Activated naive CD4-positive, alpha-beta T cell treated with anti-CD3 and anti-CD28 coated beads, Interleukin-2, amount 50 U/mL, for 24 hours (primary cell): ENCODE results near the gene TACC2.

Experiments used
- H3K27ac Mint-ChIP-seq: one replicate; pipeline ENCODE4 v1.8.0; 2021; ENCODE audit warnings: mild to moderate bottlenecking, mixed read lengths
- H3K27me3 Mint-ChIP-seq: one replicate; pipeline ENCODE4 v1.8.0; 2021; ENCODE audit warnings: mixed read lengths
- H3K36me3 Mint-ChIP-seq: one replicate; pipeline ENCODE4 v1.8.0; 2021; ENCODE audit warnings: mixed read lengths
- H3K4me1 Mint-ChIP-seq: one replicate; pipeline ENCODE4 v1.8.0; 2021; ENCODE audit warnings: mixed read lengths
- H3K4me3 Mint-ChIP-seq: one replicate; pipeline ENCODE4 v1.8.0; 2021; ENCODE audit warnings: mild to moderate bottlenecking, mixed read lengths
- H3K9me3 Mint-ChIP-seq: one replicate; pipeline ENCODE4 v1.8.0; 2021; ENCODE audit warnings: mixed read lengths

Gene TACC2

DNA sequence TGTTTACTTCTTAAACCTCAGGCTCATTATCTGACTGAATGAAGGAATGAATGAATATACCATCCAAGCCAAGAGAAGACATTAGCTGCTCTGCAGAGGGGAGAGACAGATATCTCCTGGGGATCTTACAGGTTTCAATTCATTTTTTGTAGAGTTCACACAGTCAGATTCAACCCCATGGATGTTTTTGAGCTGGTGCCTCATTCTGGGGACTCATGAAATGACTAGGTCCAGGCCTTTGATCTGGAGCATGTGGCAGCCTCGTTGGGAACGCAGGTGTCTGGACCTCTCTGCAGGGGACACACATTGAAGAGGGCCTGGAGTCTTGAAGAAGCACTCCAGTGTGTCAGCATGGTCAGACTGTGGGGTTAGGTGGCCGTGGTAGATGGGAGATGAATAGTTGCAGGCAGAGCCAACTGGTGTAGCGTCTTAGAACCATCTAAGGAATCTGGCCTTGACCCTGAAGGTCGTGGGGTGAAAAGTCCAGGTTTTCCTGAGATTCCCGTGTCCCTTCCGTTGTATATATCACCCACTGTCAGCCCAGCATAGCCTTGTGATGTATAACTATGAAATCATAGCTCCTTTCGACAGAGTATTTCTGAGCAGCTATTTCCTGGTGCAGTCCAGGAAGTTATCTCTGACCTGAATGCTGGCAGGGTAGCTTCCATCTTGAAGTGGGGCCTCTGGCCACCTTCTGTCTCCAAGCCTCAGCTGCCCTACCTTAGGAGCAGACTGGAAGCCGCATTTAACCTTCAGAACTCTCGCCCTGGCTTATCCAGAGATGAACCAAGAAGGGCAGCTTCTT, 304.4 kb downstream of the TACC2 start:
- Mint-ChIP-seq H3K4me1 (peaks cover 5% of the 10 kb centered on the region), H3K27ac (no peak overlapping the region), H3K9me3 (no peaks in the 10 kb centered on the region), H3K4me3 (no peak overlapping the region), H3K36me3 (no peaks in the 10 kb centered on the region), H3K27me3 (no peaks in the 10 kb centered on the region)

DNA sequence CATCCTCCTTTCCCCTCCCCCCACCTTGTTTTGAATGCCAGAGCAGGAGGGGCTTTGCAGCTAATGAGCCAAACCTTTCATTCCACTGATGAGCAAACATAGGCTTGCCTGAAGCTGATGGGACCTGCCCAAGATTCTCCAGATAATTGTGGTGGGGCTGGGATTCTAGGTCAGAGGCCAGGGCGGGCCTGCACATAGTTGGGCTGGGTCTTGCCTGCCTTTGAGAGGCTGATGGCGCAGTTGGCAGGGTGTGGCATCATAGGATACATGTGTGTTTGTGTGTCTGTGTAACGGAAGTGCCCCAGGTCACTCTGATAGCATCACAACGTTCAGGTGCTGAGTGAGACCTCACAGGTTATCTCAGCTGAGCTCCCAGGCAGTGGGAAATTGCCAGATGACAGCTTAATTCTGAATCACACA, 305.0 kb downstream of the TACC2 start:
- Mint-ChIP-seq H3K27ac (no peak overlapping the region), H3K4me1 (peaks cover 5% of the 10 kb centered on the region), H3K27me3 (no peaks in the 10 kb centered on the region), H3K4me3 (no peak overlapping the region), H3K9me3 (no peaks in the 10 kb centered on the region), H3K36me3 (no peaks in the 10 kb centered on the region)

DNA sequence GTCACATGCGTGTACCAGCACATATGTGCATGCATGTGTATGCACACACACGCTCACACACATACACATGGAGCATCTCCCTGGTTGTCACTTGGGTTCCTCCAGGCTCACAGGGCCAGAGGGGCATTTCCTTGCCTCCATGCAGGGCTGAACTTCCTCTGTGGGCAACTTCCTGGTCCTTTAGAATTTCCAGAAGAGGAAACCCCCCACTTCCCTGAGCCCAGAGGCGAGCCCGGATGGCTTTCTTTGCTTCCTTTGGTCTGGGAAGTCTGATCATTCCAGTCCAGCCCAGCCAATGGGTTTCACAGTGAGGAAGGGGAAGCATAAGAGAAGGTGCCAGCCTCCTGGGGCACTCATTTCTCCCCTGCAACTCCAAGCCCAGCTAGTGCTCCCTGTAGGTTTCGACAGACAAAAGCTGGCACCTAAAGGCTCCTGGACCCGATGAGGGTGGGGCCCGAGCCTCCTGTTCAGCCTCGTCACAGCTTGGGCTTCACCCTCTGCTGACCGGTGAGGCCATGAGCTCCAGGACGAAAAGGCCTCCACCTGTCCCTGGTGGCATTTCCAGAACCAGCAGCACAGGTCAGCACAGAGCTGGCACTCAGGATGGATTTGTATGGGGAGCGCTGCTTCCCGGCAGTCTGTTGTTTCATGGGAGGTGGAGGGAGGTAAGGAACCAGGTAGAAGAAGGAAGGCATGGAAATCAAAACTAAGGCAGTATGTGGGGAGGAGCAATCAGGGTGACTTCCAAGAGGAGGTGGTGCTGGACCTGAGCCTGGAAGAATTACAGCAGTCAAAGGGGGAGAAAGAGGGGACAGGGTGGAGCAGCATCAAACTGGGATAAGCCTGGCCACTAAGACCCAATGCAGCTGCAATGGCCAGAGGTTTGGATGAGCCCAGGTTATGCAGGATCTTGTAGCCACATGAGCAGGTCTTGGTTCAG, 305.8 kb downstream of the TACC2 start:
- Mint-ChIP-seq H3K36me3 (no peaks in the 10 kb centered on the region), H3K4me1 (peaks cover 9% of the 10 kb centered on the region), H3K9me3 (no peaks in the 10 kb centered on the region), H3K27ac (no peak overlapping the region), H3K4me3 (no peak overlapping the region), H3K27me3 (no peaks in the 10 kb centered on the region)

DNA sequence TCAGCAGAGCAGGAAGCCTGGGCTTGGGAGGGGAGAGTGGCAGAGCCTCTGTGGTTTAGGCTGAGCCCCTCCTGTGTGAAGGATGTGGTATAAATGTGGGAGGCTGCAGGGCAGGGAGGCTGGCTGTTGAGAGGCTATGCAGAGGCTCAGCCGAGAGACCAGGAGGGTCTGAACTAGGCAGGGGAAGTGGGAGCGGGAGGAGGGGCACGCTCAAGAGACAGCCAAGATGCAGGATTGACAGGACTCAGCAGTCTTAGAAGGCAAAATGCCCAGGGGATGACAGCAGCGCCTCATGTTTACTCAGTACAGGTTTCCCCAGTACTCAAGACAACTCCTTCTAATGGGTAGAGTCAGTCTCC, 306.5 kb downstream of the TACC2 start:
- H3K4me3 Mint-ChIP-seq = no peak overlapping the region
- no peaks in the 10 kb centered on the region for H3K27me3 Mint-ChIP-seq
- no peaks in the 10 kb centered on the region for H3K9me3 Mint-ChIP-seq
- no peak overlapping the region for H3K27ac Mint-ChIP-seq
- no peaks in the 10 kb centered on the region for H3K36me3 Mint-ChIP-seq
- H3K4me1 Mint-ChIP-seq = peaks cover 9% of the 10 kb centered on the region

DNA sequence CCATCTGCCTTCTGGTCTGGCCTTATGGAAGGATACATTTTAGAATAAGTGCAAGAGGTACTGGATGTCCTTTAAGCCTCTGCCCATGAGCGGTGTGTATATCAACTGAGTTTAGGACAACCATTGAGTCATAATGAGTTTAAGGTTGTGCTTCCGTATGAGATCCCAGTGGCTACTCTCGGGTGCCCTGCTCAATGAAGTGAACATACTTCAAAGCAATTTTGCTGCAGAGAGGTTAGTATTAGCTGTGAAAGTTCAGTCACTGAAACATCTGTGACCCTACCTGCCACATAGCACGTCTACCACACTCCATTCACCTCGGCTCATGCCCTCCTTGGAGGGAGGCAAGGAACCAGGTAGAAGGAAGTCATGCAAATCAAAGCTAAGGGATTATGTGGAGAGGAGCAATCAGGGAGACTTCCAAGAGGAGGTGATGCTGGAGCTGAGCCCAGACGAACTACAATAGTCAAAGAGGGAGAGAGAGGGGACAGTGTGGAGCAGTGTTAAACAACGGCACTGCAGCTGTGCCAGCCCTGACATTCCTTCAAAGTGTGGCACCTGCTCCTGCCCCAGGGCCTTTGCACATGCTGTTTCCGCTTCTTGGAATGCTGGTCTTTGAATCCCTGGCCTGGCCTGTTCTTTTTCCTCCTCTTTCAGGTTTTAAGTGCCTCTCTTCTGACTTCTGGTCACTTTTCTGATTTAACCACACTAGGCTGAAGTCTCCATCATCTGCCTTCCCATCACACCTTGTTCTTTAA, 307.6 kb downstream of the TACC2 start:
- no peaks in the 10 kb centered on the region for H3K9me3 Mint-ChIP-seq
- no peak overlapping the region for H3K4me3 Mint-ChIP-seq
- no peaks in the 10 kb centered on the region for H3K27me3 Mint-ChIP-seq
- peaks cover 9% of the 10 kb centered on the region for H3K4me1 Mint-ChIP-seq
- H3K36me3 Mint-ChIP-seq = no peaks in the 10 kb centered on the region
- no peak overlapping the region for H3K27ac Mint-ChIP-seq

DNA sequence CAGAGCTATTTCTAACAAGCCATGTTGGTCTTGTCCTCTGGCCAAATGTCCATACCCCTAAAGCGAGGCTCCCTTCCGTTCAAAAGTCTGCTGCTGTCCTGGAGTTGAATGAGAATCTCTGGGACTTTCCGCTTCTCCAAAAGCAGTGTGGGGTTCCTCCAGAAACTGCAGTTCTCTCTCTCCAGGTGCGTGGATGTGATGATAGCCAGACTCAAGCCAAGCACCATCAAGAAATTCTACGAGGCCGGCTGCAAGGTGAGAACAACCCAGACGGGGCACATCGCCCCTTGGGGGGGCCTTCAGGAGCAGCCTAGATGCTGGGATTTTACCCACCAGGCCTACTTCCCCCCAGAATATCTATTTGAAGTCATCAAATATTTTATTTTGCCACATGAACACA, 308.6 kb downstream of the TACC2 start:
- H3K36me3 Mint-ChIP-seq = no peaks in the 10 kb centered on the region
- H3K4me3 Mint-ChIP-seq = no peak overlapping the region
- H3K27me3 Mint-ChIP-seq = no peaks in the 10 kb centered on the region
- H3K27ac Mint-ChIP-seq = no peak overlapping the region
- H3K9me3 Mint-ChIP-seq = no peaks in the 10 kb centered on the region
- peaks cover 9% of the 10 kb centered on the region for H3K4me1 Mint-ChIP-seq

DNA sequence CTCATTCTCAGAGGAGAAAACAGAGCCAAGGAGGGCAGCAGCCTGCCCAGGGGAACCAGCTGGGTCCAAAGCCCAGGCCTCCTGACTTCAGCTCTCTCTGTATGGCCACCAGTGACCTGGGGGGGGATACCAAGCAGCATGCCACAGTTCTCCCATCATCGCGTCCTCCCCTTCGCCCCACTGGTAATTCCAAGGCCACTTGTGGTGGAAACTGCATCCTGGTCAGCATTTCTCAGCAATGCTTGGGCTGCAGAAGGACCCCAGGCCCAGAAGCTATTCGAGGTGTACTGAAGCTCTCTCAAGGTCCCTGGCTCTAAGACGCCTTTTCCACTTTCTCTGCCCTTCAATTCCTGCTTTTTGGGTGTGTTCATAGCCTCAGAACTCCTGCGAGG, 309.2 kb downstream of the TACC2 start:
- Mint-ChIP-seq H3K27me3 (no peaks in the 10 kb centered on the region), H3K9me3 (no peaks in the 10 kb centered on the region), H3K4me3 (no peak overlapping the region), H3K36me3 (no peaks in the 10 kb centered on the region), H3K27ac (no peak overlapping the region), H3K4me1 (peaks cover 9% of the 10 kb centered on the region)

DNA sequence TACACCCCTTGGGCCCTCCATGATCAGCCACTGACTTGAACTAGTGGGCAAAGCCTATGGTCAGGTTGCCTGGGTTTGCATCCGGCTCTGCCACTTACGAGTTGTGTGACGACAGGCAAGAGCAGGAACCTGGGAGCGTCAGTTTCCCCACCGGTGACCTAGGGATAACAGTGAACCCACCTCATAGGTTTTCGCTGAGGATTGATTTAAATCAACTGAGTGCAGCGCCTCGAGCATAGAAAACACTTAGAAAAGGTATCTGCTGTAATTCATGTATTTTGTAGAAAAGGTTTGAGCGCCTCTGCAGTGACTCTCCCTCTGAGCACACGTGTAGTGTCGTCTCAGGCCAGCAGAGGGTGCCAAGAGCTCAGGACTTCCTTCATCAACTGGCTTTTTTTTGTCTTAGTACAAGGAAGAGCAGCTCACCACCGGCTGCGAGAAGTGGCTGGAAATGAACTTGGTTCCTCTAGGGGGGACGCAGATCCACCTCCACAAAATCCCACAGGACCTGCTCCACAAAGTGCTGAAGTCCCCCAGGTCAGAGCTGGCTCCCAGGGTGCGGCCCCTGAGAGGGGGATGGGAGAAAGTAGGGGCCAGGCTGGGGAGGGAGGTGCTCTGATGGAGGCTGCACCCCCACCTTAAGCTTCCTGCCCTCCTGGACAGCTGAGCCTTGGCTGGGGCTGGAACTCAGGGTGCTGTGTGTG, 309.8 kb downstream of the TACC2 start:
- no peaks in the 10 kb centered on the region for H3K36me3 Mint-ChIP-seq
- no peak overlapping the region for H3K27ac Mint-ChIP-seq
- H3K9me3 Mint-ChIP-seq = no peaks in the 10 kb centered on the region
- no peak overlapping the region for H3K4me3 Mint-ChIP-seq
- H3K27me3 Mint-ChIP-seq = no peaks in the 10 kb centered on the region
- peaks cover 9% of the 10 kb centered on the region for H3K4me1 Mint-ChIP-seq

DNA sequence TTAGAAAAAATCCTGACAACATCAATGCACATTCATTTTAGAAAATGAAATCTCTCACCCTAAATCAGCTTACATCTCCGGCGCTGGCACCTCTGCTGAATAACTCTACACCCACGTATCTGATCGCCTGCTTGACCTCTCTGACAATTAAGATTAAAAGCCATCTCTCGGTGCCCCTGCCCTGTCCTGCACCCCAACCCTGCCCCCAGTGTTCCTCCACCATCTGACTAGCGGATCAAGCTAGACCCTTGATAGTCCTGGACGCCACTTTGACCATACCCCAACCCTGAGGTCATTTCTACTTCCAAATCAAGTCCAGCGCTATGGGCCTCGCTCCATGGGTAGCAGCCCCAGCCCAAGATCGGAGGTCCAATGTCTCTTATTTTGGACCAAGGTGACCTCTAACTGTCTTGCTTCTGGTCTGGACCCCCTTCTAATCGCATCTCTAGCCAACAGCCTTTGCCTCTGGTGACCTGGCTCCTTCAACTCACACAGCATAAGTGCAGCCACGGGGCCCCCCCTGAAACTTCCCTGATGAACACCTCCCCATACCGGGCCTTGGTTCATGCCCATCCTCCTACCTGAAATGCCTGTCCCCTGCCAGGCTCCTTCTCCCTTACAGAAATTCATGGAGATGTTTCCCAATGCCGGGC, 310.6 kb downstream of the TACC2 start:
- Mint-ChIP-seq H3K27me3 (no peaks in the 10 kb centered on the region), H3K27ac (no peak overlapping the region), H3K4me1 (peaks cover 9% of the 10 kb centered on the region), H3K36me3 (no peaks in the 10 kb centered on the region), H3K4me3 (no peak overlapping the region), H3K9me3 (no peaks in the 10 kb centered on the region)

DNA sequence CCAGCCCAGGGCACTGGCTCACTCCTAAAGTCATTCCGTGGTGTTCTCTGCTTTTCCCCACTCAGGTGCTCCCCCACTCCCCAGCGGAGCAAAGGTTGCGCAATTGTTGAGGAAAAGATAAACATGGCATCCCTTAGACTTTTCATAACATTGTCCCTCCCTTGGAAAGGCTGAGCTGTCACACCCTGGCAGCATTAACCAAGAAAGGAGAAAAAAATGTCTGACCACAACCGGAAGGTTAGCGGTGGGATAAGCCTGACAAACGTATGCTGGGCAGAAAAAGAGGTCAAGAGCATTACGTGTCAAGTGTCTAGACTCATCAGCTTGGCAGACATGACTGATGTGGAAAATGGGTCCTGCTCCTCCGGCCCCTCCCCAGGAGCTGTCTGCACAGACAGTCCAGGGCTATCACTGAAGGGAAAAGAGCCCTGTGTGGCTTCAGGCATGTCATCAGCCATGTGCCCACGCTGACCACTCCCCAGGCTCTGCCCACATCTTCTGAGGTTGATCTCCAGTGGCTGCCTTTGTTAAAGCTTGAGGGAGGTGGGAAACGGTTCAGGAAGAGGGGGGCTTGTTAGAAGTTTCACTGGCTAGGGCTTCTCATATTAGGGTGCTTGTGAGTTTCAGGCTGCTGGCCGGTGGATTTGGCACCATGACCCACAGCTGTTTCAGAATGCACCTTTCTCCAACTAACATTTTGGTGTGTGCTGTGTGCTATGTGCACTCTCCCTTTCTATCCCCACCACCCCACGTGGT, 312.3 kb downstream of the TACC2 start:
- H3K27me3 Mint-ChIP-seq = no peaks in the 10 kb centered on the region
- no peaks in the 10 kb centered on the region for H3K9me3 Mint-ChIP-seq
- no peaks in the 10 kb centered on the region for H3K36me3 Mint-ChIP-seq

DNA sequence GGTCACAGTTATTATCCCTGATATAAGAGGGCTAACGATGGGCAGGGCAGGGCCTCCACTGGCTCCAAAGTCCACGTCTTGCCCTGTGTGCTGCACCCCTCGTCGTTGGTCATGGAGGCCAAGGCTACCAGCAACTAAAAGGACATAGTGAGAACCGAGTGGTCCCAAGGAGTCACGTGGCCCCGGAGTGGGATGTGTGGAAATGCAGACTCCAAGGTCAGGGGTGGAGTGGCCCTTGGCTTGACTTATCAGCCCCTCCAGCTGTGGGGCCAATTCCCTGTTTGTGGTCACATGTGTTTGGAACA, 312.8 kb downstream of the TACC2 start:
- no peak overlapping the region for H3K4me3 Mint-ChIP-seq
- H3K27me3 Mint-ChIP-seq = no peaks in the 10 kb centered on the region
- peaks cover 3% of the 10 kb centered on the region for H3K4me1 Mint-ChIP-seq
- H3K27ac Mint-ChIP-seq = no peak overlapping the region
- H3K36me3 Mint-ChIP-seq = no peaks in the 10 kb centered on the region
- H3K9me3 Mint-ChIP-seq = no peaks in the 10 kb centered on the region

More for the DNA sequence above, 312.3 kb downstream of the TACC2 start:
- peaks cover 3% of the 10 kb centered on the region for H3K4me1 Mint-ChIP-seq
- no peak overlapping the region for H3K4me3 Mint-ChIP-seq
- no peak overlapping the region for H3K27ac Mint-ChIP-seq

DNA sequence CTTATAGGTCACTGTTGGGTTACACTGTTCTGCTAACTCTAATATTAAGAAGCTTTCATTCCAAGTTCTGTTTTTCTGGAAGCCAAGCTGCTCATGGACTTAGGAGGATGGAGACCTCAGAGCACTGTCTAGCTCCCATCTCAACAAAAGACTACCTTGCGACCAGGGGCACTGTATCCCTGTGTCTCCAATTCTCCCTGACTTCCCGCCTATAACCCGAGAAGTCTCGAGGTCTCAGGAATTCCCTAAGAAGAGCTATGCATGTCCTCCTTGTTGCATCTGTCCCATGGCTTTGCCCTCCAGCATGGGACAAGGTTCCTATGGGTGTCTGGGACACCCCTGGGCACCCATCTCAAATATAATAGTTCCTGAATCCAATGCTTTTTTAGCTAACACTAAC, 313.4 kb downstream of the TACC2 start:
- Mint-ChIP-seq H3K4me3 (no peak overlapping the region), H3K36me3 (no peaks in the 10 kb centered on the region), H3K4me1 (peaks cover 3% of the 10 kb centered on the region), H3K9me3 (no peaks in the 10 kb centered on the region), H3K27ac (no peak overlapping the region), H3K27me3 (no peaks in the 10 kb centered on the region)

DNA sequence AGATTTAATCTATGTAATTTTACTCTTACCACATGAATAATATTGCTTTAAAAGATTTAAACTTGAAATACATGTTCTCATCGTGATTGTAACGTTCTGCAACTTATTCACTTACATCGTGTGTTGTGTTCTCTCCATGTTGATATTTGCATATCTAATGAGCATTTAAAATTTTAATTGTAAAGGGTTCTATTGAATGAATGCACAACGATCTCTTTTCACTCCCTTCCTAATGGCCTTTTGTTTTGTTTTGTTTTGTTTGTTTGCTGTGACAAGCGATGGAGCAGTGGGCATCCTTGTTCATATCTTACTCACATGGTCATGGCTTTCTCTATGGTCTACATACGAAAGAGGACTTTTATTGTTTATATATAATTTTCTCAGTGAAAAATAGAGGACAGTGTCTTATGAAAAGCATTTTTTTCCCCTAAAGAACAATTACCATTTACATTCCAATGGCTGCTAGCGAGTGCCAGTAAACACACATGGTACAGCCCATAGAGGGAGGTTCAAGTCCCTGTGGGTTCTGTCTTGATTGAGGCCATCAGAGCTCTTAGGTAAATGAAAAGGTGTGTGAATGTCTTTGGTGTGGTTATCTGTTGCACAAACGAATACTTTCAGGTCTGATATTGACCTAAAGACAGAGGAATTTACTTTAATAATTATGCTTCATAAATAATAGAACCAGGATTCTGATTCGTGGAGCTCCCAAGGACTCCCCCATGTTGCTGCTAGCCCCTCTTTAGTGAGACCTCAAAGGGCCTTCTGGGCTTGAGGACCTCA, 314.5 kb downstream of the TACC2 start:
- Mint-ChIP-seq H3K4me1 (peaks cover 3% of the 10 kb centered on the region), H3K27me3 (no peaks in the 10 kb centered on the region), H3K36me3 (no peaks in the 10 kb centered on the region), H3K4me3 (no peak overlapping the region), H3K9me3 (no peaks in the 10 kb centered on the region), H3K27ac (no peak overlapping the region)
